ENCODE data around the gene KRTAP9-6.
"Not testable (repeated sequence)": the region's sequence is repeated elsewhere in the genome, so short reads cannot be mapped to it uniquely, and the experiment has no call there.

Gene KRTAP9-6

GRCh38 chr17:41265078-41265477, at the start of gene KRTAP9-6:
TSS of gene KRTAP9-6 (plus strand) at chr17:41265378. CDS start at chr17:41265378, 0 bp downstream.
- DNase-seq: no peak
- in situ Hi-C loops (cut with MboI; ENCODE audit: low pct_unique_long_range_greater_than_20kb, low sequenced_read_pairs): no loop called here

GRCh38 chr17:41215681-41216080, 49.5 kb upstream of the KRTAP9-6 start:
- in situ Hi-C loops (cut with MboI; ENCODE audit: low pct_unique_long_range_greater_than_20kb, low sequenced_read_pairs): no loop called here
- DNase-seq: no peak

- no peak for DNase-seq
- in situ Hi-C loops (cut with MboI; ENCODE audit: low pct_unique_long_range_greater_than_20kb, low sequenced_read_pairs): no loop called here
Measured at GRCh38 chr17:41223821-41224220, 41.4 kb upstream of the KRTAP9-6 start.

GRCh38 chr17:41226051-41226450, 39.1 kb upstream of the KRTAP9-6 start:
- in situ Hi-C loops (cut with MboI; ENCODE audit: low pct_unique_long_range_greater_than_20kb, low sequenced_read_pairs): no loop called here
- DNase-seq: no peak

- in situ Hi-C loops (cut with MboI; ENCODE audit: low pct_unique_long_range_greater_than_20kb, low sequenced_read_pairs); DNase-seq: not testable (repeated sequence)
Measured at GRCh38 chr17:41226598-41227095, 38.5 kb upstream of the KRTAP9-6 start, which contains the start of gene KRTAP9-2. TSS of gene KRTAP9-2 (plus strand) at chr17:41226648. CDS start at chr17:41226655, 7 bp downstream.

GRCh38 chr17:41230094-41230493, 35.1 kb upstream of the KRTAP9-6 start:
- DNase-seq: no peak
- in situ Hi-C loops (cut with MboI; ENCODE audit: low pct_unique_long_range_greater_than_20kb, low sequenced_read_pairs): no loop called here

GRCh38 chr17:41231731-41232130, 33.4 kb upstream of the KRTAP9-6 start:
- in situ Hi-C loops (cut with MboI; ENCODE audit: low pct_unique_long_range_greater_than_20kb, low sequenced_read_pairs): no loop called here
- no peak for DNase-seq

GRCh38 chr17:41232399-41233105, 32.6 kb upstream of the KRTAP9-6 start, which contains the start of gene KRTAP9-3:
TSS of gene KRTAP9-3 (plus strand) at chr17:41232449. CDS start at chr17:41232502, 53 bp downstream.
- DNase-seq; in situ Hi-C loops (cut with MboI; ENCODE audit: low pct_unique_long_range_greater_than_20kb, low sequenced_read_pairs): not testable (repeated sequence)

- in situ Hi-C loops (cut with MboI; ENCODE audit: low pct_unique_long_range_greater_than_20kb, low sequenced_read_pairs); DNase-seq: not testable (repeated sequence)
Measured at GRCh38 chr17:41237116-41237515, 28.1 kb upstream of the KRTAP9-6 start.

GRCh38 chr17:41237949-41238437, 27.2 kb upstream of the KRTAP9-6 start, which contains the start of gene KRTAP9-8:
TSS of gene KRTAP9-8 (plus strand) at chr17:41237999. CDS start at chr17:41238052, 53 bp downstream.
- in situ Hi-C loops (cut with MboI; ENCODE audit: low pct_unique_long_range_greater_than_20kb, low sequenced_read_pairs): not testable (repeated sequence)

GRCh38 chr17:41246995-41247787, 18.0 kb upstream of the KRTAP9-6 start:
- in situ Hi-C loops (cut with MboI; ENCODE audit: low pct_unique_long_range_greater_than_20kb, low sequenced_read_pairs); DNase-seq: not testable (repeated sequence)

More at GRCh38 chr17:41237949-41238437, 27.2 kb upstream of the KRTAP9-6 start, which contains the start of gene KRTAP9-8:
- DNase-seq: not testable (repeated sequence)

GRCh38 chr17:41249637-41250240, 15.4 kb upstream of the KRTAP9-6 start, which contains the start of gene KRTAP9-4:
TSS of gene KRTAP9-4 (plus strand) at chr17:41249687. CDS start at chr17:41249721, 34 bp downstream.
- in situ Hi-C loops (cut with MboI; ENCODE audit: low pct_unique_long_range_greater_than_20kb, low sequenced_read_pairs); DNase-seq: not testable (repeated sequence)

- no peak for DNase-seq
- in situ Hi-C loops (cut with MboI; ENCODE audit: low pct_unique_long_range_greater_than_20kb, low sequenced_read_pairs): no loop called here
Measured at GRCh38 chr17:41251261-41251660, 13.9 kb upstream of the KRTAP9-6 start.

- DNase-seq: no peak
- in situ Hi-C loops (cut with MboI; ENCODE audit: low pct_unique_long_range_greater_than_20kb, low sequenced_read_pairs): no loop called here
Measured at GRCh38 chr17:41254861-41255260, 10.3 kb upstream of the KRTAP9-6 start.

- DNase-seq; in situ Hi-C loops (cut with MboI; ENCODE audit: low pct_unique_long_range_greater_than_20kb, low sequenced_read_pairs): not testable (repeated sequence)
Measured at GRCh38 chr17:41255381-41256290, 9.5 kb upstream of the KRTAP9-6 start, which contains the start of gene KRTAP9-9. TSS of gene KRTAP9-9 (plus strand) at chr17:41255384.

- DNase-seq: no peak
- in situ Hi-C loops (cut with MboI; ENCODE audit: low pct_unique_long_range_greater_than_20kb, low sequenced_read_pairs): no loop called here
Measured at GRCh38 chr17:41256291-41256685, 8.9 kb upstream of the KRTAP9-6 start.

GRCh38 chr17:41258406-41258805, 6.8 kb upstream of the KRTAP9-6 start:
- in situ Hi-C loops (cut with MboI; ENCODE audit: low pct_unique_long_range_greater_than_20kb, low sequenced_read_pairs): no loop called here
- DNase-seq: no peak

- no peak for DNase-seq
Measured at GRCh38 chr17:41263212-41263611, 2.0 kb upstream of the KRTAP9-6 start.

More at GRCh38 chr17:41263212-41263611, 2.0 kb upstream of the KRTAP9-6 start:
- in situ Hi-C loops (cut with MboI; ENCODE audit: low pct_unique_long_range_greater_than_20kb, low sequenced_read_pairs): no loop called here

All from KBM-7 (cell line).